ENCODE measurements around the gene SLC2A8. TPM values are rescaled to one million over a fixed set of nuclear protein-coding genes. Genes with fewer than 3 reads are reported as not detected.

Gene SLC2A8
- total RNA-seq, 4 donors from 2014 or later, result 25.4 to 38.2 (median 29.9) TPM

GRCh38 chr9:127384901-127385300 is 12.1 kb upstream of the SLC2A8 start:
- peaks cover 6 to 7% of the 10 kb centered on the region in 2 donors for H3K4me1 ChIP-seq
- no peaks in the 10 kb centered on the region for H3K27me3 ChIP-seq
- H3K4me3 ChIP-seq (replicated peaks in 1 of 3), result no peak overlapping the region
- no peak for TF ChIP-seq POLR2A (IDR thresholded peaks at IDR 0.05)
- no peaks in the 10 kb centered on the region for H3K36me3 ChIP-seq
- H3K27ac ChIP-seq, result no peak overlapping the region
- H3K9me3 ChIP-seq, result no peaks in the 10 kb centered on the region
- no peak for DNase-seq
- intact Hi-C loops (cut with DNase I), result no loop called here
- 92% methylated on average over 13 of the region's 13 CpGs for WGBS, 2 donors

- no peak for TF ChIP-seq POLR2A (IDR thresholded peaks at IDR 0.05)
- TF ChIP-seq, protein P1, sequence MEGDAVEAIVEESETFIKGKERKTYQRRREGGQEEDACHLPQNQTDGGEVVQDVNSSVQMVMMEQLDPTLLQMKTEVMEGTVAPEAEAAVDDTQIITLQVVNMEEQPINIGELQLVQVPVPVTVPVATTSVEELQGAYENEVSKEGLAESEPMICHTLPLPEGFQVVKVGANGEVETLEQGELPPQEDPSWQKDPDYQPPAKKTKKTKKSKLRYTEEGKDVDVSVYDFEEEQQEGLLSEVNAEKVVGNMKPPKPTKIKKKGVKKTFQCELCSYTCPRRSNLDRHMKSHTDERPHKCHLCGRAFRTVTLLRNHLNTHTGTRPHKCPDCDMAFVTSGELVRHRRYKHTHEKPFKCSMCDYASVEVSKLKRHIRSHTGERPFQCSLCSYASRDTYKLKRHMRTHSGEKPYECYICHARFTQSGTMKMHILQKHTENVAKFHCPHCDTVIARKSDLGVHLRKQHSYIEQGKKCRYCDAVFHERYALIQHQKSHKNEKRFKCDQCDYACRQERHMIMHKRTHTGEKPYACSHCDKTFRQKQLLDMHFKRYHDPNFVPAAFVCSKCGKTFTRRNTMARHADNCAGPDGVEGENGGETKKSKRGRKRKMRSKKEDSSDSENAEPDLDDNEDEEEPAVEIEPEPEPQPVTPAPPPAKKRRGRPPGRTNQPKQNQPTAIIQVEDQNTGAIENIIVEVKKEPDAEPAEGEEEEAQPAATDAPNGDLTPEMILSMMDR (IDR thresholded peaks at IDR 0.05), result no peak
- no peak for DNase-seq
- Histone ChIP-seq H3K9me3 (no peaks in the 10 kb centered on the region), H3K27me3 (no peaks in the 10 kb centered on the region), H3K4me1 (peaks cover 6 to 7% of the 10 kb centered on the region in 2 donors), H3K36me3 (no peaks in the 10 kb centered on the region), H3K4me3 (replicated peaks in 1 of 3) (no peak overlapping the region), H3K27ac (no peak overlapping the region)
- intact Hi-C loops (cut with DNase I), result no loop called here
- WGBS, 2 donors, result 84 to 97% methylated on average over 4 of the region's 4 CpGs
These were observed 10.7 kb upstream of the SLC2A8 start for GRCh38 chr9:127386249-127386648.

DNA sequence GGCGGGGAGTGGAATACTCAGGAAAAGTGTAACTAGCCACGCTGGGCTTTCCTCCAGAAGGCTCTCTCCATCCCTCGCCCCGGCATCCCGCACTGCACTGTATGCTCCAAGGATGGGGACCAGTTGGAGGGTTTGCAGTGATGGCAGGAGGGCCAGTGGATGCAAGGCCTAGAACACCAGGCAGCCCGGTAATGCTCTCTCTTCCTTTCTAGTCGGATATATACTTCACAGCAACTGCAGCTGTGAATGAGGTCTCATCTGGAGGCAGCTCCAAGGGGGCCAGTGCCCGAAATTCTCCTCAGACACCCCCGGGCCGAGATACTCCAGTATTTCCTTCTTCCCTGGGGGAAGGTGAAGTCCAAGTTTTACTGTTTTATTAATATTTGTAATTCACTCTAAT is 10.0 kb upstream of the SLC2A8 start:
- Histone ChIP-seq H3K4me1 (peaks cover 6 to 7% of the 10 kb centered on the region in 2 donors), H3K27ac (no peak overlapping the region), H3K9me3 (no peaks in the 10 kb centered on the region), H3K36me3 (no peaks in the 10 kb centered on the region), H3K4me3 (replicated peaks in 1 of 3) (no peak overlapping the region), H3K27me3 (no peaks in the 10 kb centered on the region)
- intact Hi-C loops (cut with DNase I), result no loop called here
- DNase-seq, result no peak
- WGBS, 2 donors, result 94 to 95% methylated on average over 10 of the region's 10 CpGs
- TF ChIP-seq, protein P1 (IDR thresholded peaks at IDR 0.05), result no peak
- no peak for TF ChIP-seq POLR2A (IDR thresholded peaks at IDR 0.05)

DNA sequence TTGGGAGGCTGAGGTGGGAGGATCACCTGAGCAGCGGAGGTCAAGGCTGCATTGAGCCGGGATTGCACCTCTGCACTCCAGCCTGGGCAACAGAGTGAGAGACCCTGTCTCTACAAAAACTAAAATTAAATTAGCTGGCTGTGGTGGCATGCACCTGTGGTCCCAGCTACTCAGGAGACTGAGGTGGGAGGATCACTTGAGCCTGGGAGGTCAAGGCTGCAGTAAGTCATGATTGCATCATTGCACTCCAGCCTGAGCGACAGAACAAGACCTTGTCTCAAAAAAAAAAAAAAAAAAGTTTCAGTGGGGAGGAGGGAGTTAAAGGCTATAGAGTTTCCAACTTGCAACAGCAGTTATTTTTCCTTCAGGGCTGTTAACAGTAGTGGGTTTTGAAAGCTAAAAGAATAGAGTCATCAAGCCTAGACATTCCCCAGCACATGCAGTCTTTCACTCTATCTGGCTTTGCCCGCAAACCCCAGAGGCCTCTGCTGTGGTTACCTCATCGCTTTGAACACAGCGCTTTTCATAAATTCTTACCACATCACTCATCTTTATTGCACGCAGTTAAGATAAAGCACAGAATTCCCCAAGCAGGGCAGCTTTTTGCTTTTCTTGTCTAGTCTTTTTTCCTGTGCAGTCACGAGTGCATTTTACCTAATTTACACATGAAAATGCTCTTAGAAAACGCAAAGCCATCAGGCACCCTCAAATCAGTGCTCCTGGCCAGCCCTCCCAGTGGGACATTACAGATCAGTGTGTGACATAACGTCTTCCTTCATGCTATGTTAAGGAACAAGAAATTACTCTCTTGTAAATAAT is 8.7 kb upstream of the SLC2A8 start:
- no peak overlapping the region for H3K27ac ChIP-seq

DNA sequence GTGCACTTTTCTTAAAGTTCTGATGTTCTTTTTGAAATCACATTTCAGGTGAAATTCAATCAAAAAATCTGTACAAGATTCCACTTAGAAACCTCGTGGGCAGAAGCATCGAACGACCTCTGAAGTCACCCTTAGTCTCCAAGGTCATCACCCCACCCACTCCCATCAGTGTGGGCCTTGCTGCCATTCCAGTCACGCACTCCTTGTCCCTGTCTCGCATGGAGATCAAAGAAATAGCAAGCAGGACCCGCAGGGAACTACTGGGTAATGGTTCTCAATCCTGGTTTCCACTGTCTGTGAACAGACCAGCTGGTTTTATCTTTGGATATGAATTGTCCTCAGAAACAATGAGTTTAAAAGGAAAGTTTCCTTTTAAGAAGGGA is 8.1 kb upstream of the SLC2A8 start:
- no peaks in the 10 kb centered on the region for H3K36me3 ChIP-seq
- no peaks in the 10 kb centered on the region for H3K9me3 ChIP-seq
- intact Hi-C loops (cut with DNase I), result no loop called here
- peaks cover 6 to 7% of the 10 kb centered on the region in 2 donors for H3K4me1 ChIP-seq
- H3K27ac ChIP-seq, result no peak overlapping the region
- TF ChIP-seq, protein P1 (IDR thresholded peaks at IDR 0.05), result no peak
- TF ChIP-seq POLR2A (IDR thresholded peaks at IDR 0.05), result no peak
- H3K4me3 ChIP-seq (replicated peaks in 1 of 3), result no peak overlapping the region
- H3K27me3 ChIP-seq, result no peaks in the 10 kb centered on the region
- WGBS, 2 donors, result 56 to 57% methylated on average over 6 of the region's 6 CpGs
- DNase-seq, result no peak

More for the DNA sequence above, 8.7 kb upstream of the SLC2A8 start:
- no peak for DNase-seq
- WGBS, 2 donors, result 80 to 89% methylated on average over 10 of the region's 10 CpGs
- intact Hi-C loops (cut with DNase I), result no loop called here
- no peaks in the 10 kb centered on the region for H3K27me3 ChIP-seq
- peaks cover 6 to 7% of the 10 kb centered on the region in 2 donors for H3K4me1 ChIP-seq
- TF ChIP-seq, protein P1 (IDR thresholded peaks at IDR 0.05), result no peak
- no peak for TF ChIP-seq POLR2A (IDR thresholded peaks at IDR 0.05)
- H3K4me3 ChIP-seq (replicated peaks in 1 of 3), result no peak overlapping the region
- no peaks in the 10 kb centered on the region for H3K36me3 ChIP-seq
- no peaks in the 10 kb centered on the region for H3K9me3 ChIP-seq

Data from thyroid gland (tissue), 4 donors.